ENCODE measurements around the gene DNAJC1. TPM values are rescaled to one million over a fixed set of nuclear protein-coding genes. Genes with fewer than 3 reads are reported as not detected.

Gene DNAJC1
- total RNA-seq, 1 experiment from 2014 or later, result 22.0 TPM

GRCh38 chr10:21962358-21962757 is 41.2 kb downstream of the DNAJC1 start:
- DNase-seq (ENCODE audit: low spot score), result no peak

GRCh38 chr10:21961847-21962246 is 41.7 kb downstream of the DNAJC1 start:
- no peak for DNase-seq (ENCODE audit: low spot score)

GRCh38 chr10:21959998-21960397 is 43.5 kb downstream of the DNAJC1 start:
- no peak for DNase-seq (ENCODE audit: low spot score)

GRCh38 chr10:21954690-21955089 is 48.8 kb downstream of the DNAJC1 start:
- no peak for DNase-seq (ENCODE audit: low spot score)

GRCh38 chr10:21954132-21954531 is 49.4 kb downstream of the DNAJC1 start:
- no peak for DNase-seq (ENCODE audit: low spot score)

- peak; percentile 37 for DNase-seq (ENCODE audit: low spot score)
Measured at GRCh38 chr10:21953585-21954057, 49.9 kb downstream of the DNAJC1 start.

- no peak for DNase-seq (ENCODE audit: low spot score)
Measured at GRCh38 chr10:21950566-21950965, 53.0 kb downstream of the DNAJC1 start.

- DNase-seq (ENCODE audit: low spot score), result no peak
Measured at GRCh38 chr10:21946946-21947345, 56.6 kb downstream of the DNAJC1 start.

GRCh38 chr10:21944727-21945386 is 58.7 kb downstream of the DNAJC1 start:
- DNase-seq (ENCODE audit: low spot score), result no peak

- DNase-seq (ENCODE audit: low spot score), result no peak
Measured at GRCh38 chr10:21943633-21944265, 59.8 kb downstream of the DNAJC1 start.

GRCh38 chr10:21935439-21936023 is 68.0 kb downstream of the DNAJC1 start:
- no peak for DNase-seq (ENCODE audit: low spot score)

- DNase-seq (ENCODE audit: low spot score), result no peak
Measured at GRCh38 chr10:21934307-21934706, 69.2 kb downstream of the DNAJC1 start.

GRCh38 chr10:21929070-21929469 is 74.5 kb downstream of the DNAJC1 start:
- no peak for DNase-seq (ENCODE audit: low spot score)

- DNase-seq (ENCODE audit: low spot score), result no peak
Measured at GRCh38 chr10:21927631-21928353, 75.7 kb downstream of the DNAJC1 start.

- DNase-seq (ENCODE audit: low spot score), result peak; percentile 27
Measured at GRCh38 chr10:21926949-21927348, 76.6 kb downstream of the DNAJC1 start.

- DNase-seq (ENCODE audit: low spot score), result no peak
Measured at GRCh38 chr10:21926358-21926925, 77.1 kb downstream of the DNAJC1 start.

GRCh38 chr10:21925851-21926250 is 77.7 kb downstream of the DNAJC1 start:
- DNase-seq (ENCODE audit: low spot score), result no peak

- no peak for DNase-seq (ENCODE audit: low spot score)
Measured at GRCh38 chr10:21924511-21924910, 79.0 kb downstream of the DNAJC1 start.

- no peak for DNase-seq (ENCODE audit: low spot score)
Measured at GRCh38 chr10:21920633-21921032, 82.9 kb downstream of the DNAJC1 start.

- DNase-seq (ENCODE audit: low spot score), result no peak
Measured at GRCh38 chr10:21919906-21920305, 83.6 kb downstream of the DNAJC1 start.

- DNase-seq (ENCODE audit: low spot score), result no peak
Measured at GRCh38 chr10:21919117-21919516, 84.4 kb downstream of the DNAJC1 start.

- DNase-seq (ENCODE audit: low spot score), result no peak
Measured at GRCh38 chr10:21912625-21913024, 90.9 kb downstream of the DNAJC1 start.
